Muscle of leg (tissue), 11 donors: Measurements from ENCODE around the gene F7. TPM values are rescaled to one million over a fixed set of nuclear protein-coding genes. Genes with fewer than 3 reads are reported as not detected.
"Not testable (repeated sequence)": the region's sequence is repeated elsewhere in the genome, so short reads cannot be mapped to it uniquely, and the experiment has no call there.

ENCODE experiments used
- DNase-seq: peaks from one replicate; pipeline ENCODE4 v3.0.0; 2013
- H3K27ac ChIP-seq: one replicate; pipeline ENCODE4 v1.5.1; 2013; ENCODE audit warnings: mild to moderate bottlenecking, low read length, control low read depth
- H3K27me3 ChIP-seq: one replicate; pipeline ENCODE4 v1.6.1; 2013; ENCODE audit warnings: low read length; ENCODE audit not compliant: control insufficient read depth, insufficient read depth
- H3K36me3 ChIP-seq: one replicate; pipeline ENCODE4 v1.6.1; 2013; ENCODE audit warnings: low read length; ENCODE audit not compliant: control insufficient read depth, insufficient read depth
- H3K4me1 ChIP-seq: one replicate; pipeline ENCODE4 v1.6.1; 2013; ENCODE audit warnings: low read length; ENCODE audit not compliant: control insufficient read depth, insufficient read depth
- H3K4me3 ChIP-seq: one replicate; pipeline ENCODE4 v1.5.1; 2013; ENCODE audit warnings: low read length, control low read depth
- H3K9me3 ChIP-seq: replicated peaks from 2 replicates; pipeline ENCODE4 v1.6.1; 2013; ENCODE audit warnings: low read depth, low read length; ENCODE audit not compliant: control insufficient read depth
- WGBS: methylation state at CpG from one replicate; pipeline ENCODE4 v1.1.5; 2013; ENCODE audit warnings: missing lambda C conversion rate; ENCODE audit not compliant: insufficient coverage; 5-methylcytosine and 5-hydroxymethylcytosine counted together
- polyA plus RNA-seq, 8 donors: library from polyadenylated mRNA; unstranded; fragments of 120-200 nt; gene quantifications; one replicate each; pipeline versions ENCODE4 v1.2.1 to v1.2.3, GENCODE V29; 2013; ENCODE audit warnings: inconsistent platforms in 1 of 8, low replicate concordance in 1 of 8; ENCODE audit not compliant: insufficient read length in 8 of 8, insufficient read depth in 1 of 8
- total RNA-seq: library from RNA; stranded (reverse); fragments of 120-200 nt; gene quantifications from one replicate; pipeline ENCODE4 v1.2.4, GENCODE V29; 2013

Gene F7
- total and polyA plus RNA-seq, 9 donors, result 0.99 to 2.0 (median 1.6) TPM

GRCh38 chr13:113155982-113156655 is 50.5 kb downstream of the F7 start:
- Histone ChIP-seq H3K9me3 (no peaks in the 10 kb centered on the region), H3K27ac (no peak overlapping the region), H3K27me3 (peaks cover 19% of the 10 kb centered on the region), H3K4me3 (no peak overlapping the region), H3K36me3 (no peaks in the 10 kb centered on the region), H3K4me1 (peaks cover 24% of the 10 kb centered on the region)
- WGBS, result 81% methylated on average over 3 of the region's 9 CpGs
- no peak for DNase-seq

- no peaks in the 10 kb centered on the region for H3K36me3 ChIP-seq
- peaks cover 16% of the 10 kb centered on the region for H3K27me3 ChIP-seq
- H3K9me3 ChIP-seq, result no peaks in the 10 kb centered on the region
- no peak overlapping the region for H3K4me3 ChIP-seq
- no peak for DNase-seq
- H3K27ac ChIP-seq, result no peak overlapping the region
- peaks cover 16% of the 10 kb centered on the region for H3K4me1 ChIP-seq
- WGBS, result 65% methylated on average over 9 of the region's 12 CpGs
These were observed 51.8 kb downstream of the F7 start for GRCh38 chr13:113157206-113157928.

GRCh38 chr13:113157929-113158747 is 52.5 kb downstream of the F7 start, which contains the start of gene PROZ:
TSS of gene PROZ (plus strand) at chr13:113158648. CDS start at chr13:113158661, 13 bp downstream.
- Histone ChIP-seq H3K4me3 (no peak within 1 kb of the TSS), H3K36me3 (no peaks in the 10 kb centered on the region), H3K4me1 (peaks cover 16% of the 10 kb centered on the region), H3K27ac (no peak within 1 kb of the TSS), H3K9me3 (no peaks in the 10 kb centered on the region), H3K27me3 (peaks cover 17% of the 10 kb centered on the region)
- DNase-seq, result no peak
- WGBS, result 39% methylated on average over 15 of the region's 16 CpGs

- no peaks in the 10 kb centered on the region for H3K36me3 ChIP-seq
- 56% methylated on average over 4 of the region's 7 CpGs for WGBS
- no peak for DNase-seq
These were observed 53.4 kb downstream of the F7 start for GRCh38 chr13:113158946-113159345.

GRCh38 chr13:113159701-113160100 is 54.1 kb downstream of the F7 start:
- no peaks in the 10 kb centered on the region for H3K36me3 ChIP-seq
- no peak for DNase-seq
- H3K27ac ChIP-seq, result no peak overlapping the region
- no peak overlapping the region for H3K4me3 ChIP-seq
- 64% methylated on average over 20 of the region's 20 CpGs for WGBS
- peaks cover 20% of the 10 kb centered on the region for H3K27me3 ChIP-seq
- H3K9me3 ChIP-seq, result no peaks in the 10 kb centered on the region
- peaks cover 14% of the 10 kb centered on the region for H3K4me1 ChIP-seq

More at GRCh38 chr13:113158946-113159345, 53.4 kb downstream of the F7 start:
- H3K4me1 ChIP-seq, result peaks cover 17% of the 10 kb centered on the region
- no peak overlapping the region for H3K4me3 ChIP-seq
- no peaks in the 10 kb centered on the region for H3K9me3 ChIP-seq
- no peak overlapping the region for H3K27ac ChIP-seq
- H3K27me3 ChIP-seq, result peaks cover 20% of the 10 kb centered on the region

GRCh38 chr13:113160983-113161382 is 55.4 kb downstream of the F7 start:
- no peaks in the 10 kb centered on the region for H3K9me3 ChIP-seq
- H3K4me3 ChIP-seq, result no peak overlapping the region
- peaks cover 14% of the 10 kb centered on the region for H3K4me1 ChIP-seq
- H3K27ac ChIP-seq, result no peak overlapping the region
- DNase-seq, result no peak
- peaks cover 20% of the 10 kb centered on the region for H3K27me3 ChIP-seq
- 64% methylated on average over 12 of the region's 12 CpGs for WGBS
- H3K36me3 ChIP-seq, result no peaks in the 10 kb centered on the region

- no peaks in the 10 kb centered on the region for H3K9me3 ChIP-seq
- peaks cover 14% of the 10 kb centered on the region for H3K4me1 ChIP-seq
- 51% methylated on average over 15 of the region's 16 CpGs for WGBS
These were observed 55.8 kb downstream of the F7 start for GRCh38 chr13:113161433-113161832.

GRCh38 chr13:113161975-113162374 is 56.4 kb downstream of the F7 start:
- WGBS, result 40% methylated on average over 1 of the region's 13 CpGs
- H3K27me3 ChIP-seq, result peaks cover 20% of the 10 kb centered on the region

More at GRCh38 chr13:113161433-113161832, 55.8 kb downstream of the F7 start:
- DNase-seq, result no peak
- H3K4me3 ChIP-seq, result no peak overlapping the region
- H3K27me3 ChIP-seq, result peaks cover 20% of the 10 kb centered on the region
- H3K36me3 ChIP-seq, result no peaks in the 10 kb centered on the region
- no peak overlapping the region for H3K27ac ChIP-seq

GRCh38 chr13:113162783-113163685 is 57.4 kb downstream of the F7 start:
- 25% methylated on average over 22 of the region's 25 CpGs for WGBS
- Histone ChIP-seq H3K9me3 (no peaks in the 10 kb centered on the region), H3K27ac (no peak overlapping the region), H3K4me3 (no peak overlapping the region), H3K4me1 (peaks cover 14% of the 10 kb centered on the region), H3K36me3 (no peaks in the 10 kb centered on the region), H3K27me3 (peaks cover 20% of the 10 kb centered on the region)
- DNase-seq, result peak; percentile 46

More at GRCh38 chr13:113161975-113162374, 56.4 kb downstream of the F7 start:
- H3K4me3 ChIP-seq, H3K36me3 ChIP-seq, DNase-seq, H3K27ac ChIP-seq, H3K9me3 ChIP-seq: not testable (repeated sequence)
- peaks cover 14% of the 10 kb centered on the region for H3K4me1 ChIP-seq
